ENCODE results near the gene ELMO1. TPM values are rescaled to one million over a fixed set of nuclear protein-coding genes. Genes with fewer than 3 reads are reported as not detected.
A peak's percentile ranks its signal among the peaks of the same experiment; 100 is the strongest.

ELMO1 gene
- total and polyA plus RNA-seq, 4 donors = 29.2 to 98.3 (median 86.8) TPM

GRCh38 chr7:37107047-37107750, 341.5 kb downstream of the ELMO1 start:
- H3K27ac ChIP-seq (ENCODE audit: low read depth, low read length) = no peak overlapping the region
- 75% methylated on average over 3 of the region's 4 CpGs for WGBS (ENCODE audit: insufficient coverage)
- no peaks in the 10 kb centered on the region for H3K36me3 ChIP-seq (ENCODE audit: control insufficient read depth, insufficient read depth, low read length)

GRCh38 chr7:37105762-37106161, 342.9 kb downstream of the ELMO1 start:
- no peaks in the 10 kb centered on the region for H3K9me3 ChIP-seq (ENCODE audit: control insufficient read depth, insufficient read depth, low read length)
- H3K27ac ChIP-seq (ENCODE audit: low read depth, low read length) = no peak overlapping the region
- peaks cover 13% of the 10 kb centered on the region for H3K4me1 ChIP-seq (ENCODE audit: control insufficient read depth, insufficient read depth, low read length)
- H3K4me3 ChIP-seq (ENCODE audit: low read depth, low read length) = no peak overlapping the region
- no peak for DNase-seq (ENCODE audit: low read depth in 4 of 6, low spot score in 6 of 6)
- H3K36me3 ChIP-seq (ENCODE audit: control insufficient read depth, insufficient read depth, low read length) = no peaks in the 10 kb centered on the region
- 73% methylated on average over 2 of the region's 4 CpGs for WGBS (ENCODE audit: insufficient coverage)
- H3K27me3 ChIP-seq (ENCODE audit: control insufficient read depth, insufficient read depth, low read length) = no peaks in the 10 kb centered on the region

More at GRCh38 chr7:37107047-37107750, 341.5 kb downstream of the ELMO1 start:
- Histone ChIP-seq H3K4me3 (ENCODE audit: low read depth, low read length) (no peak overlapping the region), H3K4me1 (ENCODE audit: control insufficient read depth, insufficient read depth, low read length) (peaks cover 13% of the 10 kb centered on the region), H3K27me3 (ENCODE audit: control insufficient read depth, insufficient read depth, low read length) (no peaks in the 10 kb centered on the region), H3K9me3 (ENCODE audit: control insufficient read depth, insufficient read depth, low read length) (no peaks in the 10 kb centered on the region)
- DNase-seq (ENCODE audit: low read depth in 4 of 6, low spot score in 6 of 6) = no peak

- no peaks in the 10 kb centered on the region for H3K9me3 ChIP-seq (ENCODE audit: control insufficient read depth, insufficient read depth, low read length)
- H3K36me3 ChIP-seq (ENCODE audit: control insufficient read depth, insufficient read depth, low read length) = no peaks in the 10 kb centered on the region
- H3K4me3 ChIP-seq (ENCODE audit: low read depth, low read length) = no peak overlapping the region
- H3K27ac ChIP-seq (ENCODE audit: low read depth, low read length) = no peak overlapping the region
- H3K4me1 ChIP-seq (ENCODE audit: control insufficient read depth, insufficient read depth, low read length) = peaks cover 14% of the 10 kb centered on the region
- DNase-seq (ENCODE audit: low read depth in 4 of 6, low spot score in 6 of 6) = peak in 1 of 6 donors; percentile 84
- WGBS (ENCODE audit: insufficient coverage) = 46% methylated on average over 5 of the region's 6 CpGs
- no peaks in the 10 kb centered on the region for H3K27me3 ChIP-seq (ENCODE audit: control insufficient read depth, insufficient read depth, low read length)
Observed at GRCh38 chr7:37104822-37105518, 343.7 kb downstream of the ELMO1 start.

GRCh38 chr7:37102518-37103137, 346.0 kb downstream of the ELMO1 start:
- H3K27ac ChIP-seq (ENCODE audit: low read depth, low read length) = no peak overlapping the region
- no peaks in the 10 kb centered on the region for H3K36me3 ChIP-seq (ENCODE audit: control insufficient read depth, insufficient read depth, low read length)
- H3K27me3 ChIP-seq (ENCODE audit: control insufficient read depth, insufficient read depth, low read length) = no peaks in the 10 kb centered on the region
- DNase-seq (ENCODE audit: low read depth in 4 of 6, low spot score in 6 of 6) = no peak
- H3K4me3 ChIP-seq (ENCODE audit: low read depth, low read length) = no peak overlapping the region
- 60% methylated on average over 1 of the region's 2 CpGs for WGBS (ENCODE audit: insufficient coverage)
- H3K9me3 ChIP-seq (ENCODE audit: control insufficient read depth, insufficient read depth, low read length) = no peaks in the 10 kb centered on the region
- H3K4me1 ChIP-seq (ENCODE audit: control insufficient read depth, insufficient read depth, low read length) = peaks cover 3% of the 10 kb centered on the region

- no peaks in the 10 kb centered on the region for H3K27me3 ChIP-seq (ENCODE audit: control insufficient read depth, insufficient read depth, low read length)
- H3K4me3 ChIP-seq (ENCODE audit: low read depth, low read length) = no peak overlapping the region
- peak in 2 of 6 donors; percentile 35 to 48 for DNase-seq (ENCODE audit: low read depth in 4 of 6, low spot score in 6 of 6)
- H3K9me3 ChIP-seq (ENCODE audit: control insufficient read depth, insufficient read depth, low read length) = no peaks in the 10 kb centered on the region
- no peak overlapping the region for H3K27ac ChIP-seq (ENCODE audit: low read depth, low read length)
- H3K4me1 ChIP-seq (ENCODE audit: control insufficient read depth, insufficient read depth, low read length) = peaks cover 3% of the 10 kb centered on the region
- no peaks in the 10 kb centered on the region for H3K36me3 ChIP-seq (ENCODE audit: control insufficient read depth, insufficient read depth, low read length)
- WGBS (ENCODE audit: insufficient coverage) = 63% methylated on average over 7 of the region's 7 CpGs
Observed at GRCh38 chr7:37100735-37101331, 347.8 kb downstream of the ELMO1 start.

- no peaks in the 10 kb centered on the region for H3K27me3 ChIP-seq (ENCODE audit: control insufficient read depth, insufficient read depth, low read length)
- WGBS (ENCODE audit: insufficient coverage) = no CpG with 5 or more reads among the region's 2 CpGs
- H3K36me3 ChIP-seq (ENCODE audit: control insufficient read depth, insufficient read depth, low read length) = no peaks in the 10 kb centered on the region
- no peak overlapping the region for H3K27ac ChIP-seq (ENCODE audit: low read depth, low read length)
- H3K4me3 ChIP-seq (ENCODE audit: low read depth, low read length) = no peak overlapping the region
- H3K9me3 ChIP-seq (ENCODE audit: control insufficient read depth, insufficient read depth, low read length) = no peaks in the 10 kb centered on the region
- H3K4me1 ChIP-seq (ENCODE audit: control insufficient read depth, insufficient read depth, low read length) = peaks cover 3% of the 10 kb centered on the region
- peak in 1 of 6 donors; percentile 87 for DNase-seq (ENCODE audit: low read depth in 4 of 6, low spot score in 6 of 6)
Observed at GRCh38 chr7:37098762-37099161, 349.9 kb downstream of the ELMO1 start.

GRCh38 chr7:37097983-37098382, 350.7 kb downstream of the ELMO1 start:
- no peaks in the 10 kb centered on the region for H3K36me3 ChIP-seq (ENCODE audit: control insufficient read depth, insufficient read depth, low read length)
- H3K9me3 ChIP-seq (ENCODE audit: control insufficient read depth, insufficient read depth, low read length) = no peaks in the 10 kb centered on the region
- no CpG with 5 or more reads among the region's 1 CpG for WGBS (ENCODE audit: insufficient coverage)
- peaks cover 3% of the 10 kb centered on the region for H3K4me1 ChIP-seq (ENCODE audit: control insufficient read depth, insufficient read depth, low read length)
- no peak for DNase-seq (ENCODE audit: low read depth in 4 of 6, low spot score in 6 of 6)
- no peak overlapping the region for H3K4me3 ChIP-seq (ENCODE audit: low read depth, low read length)
- no peak overlapping the region for H3K27ac ChIP-seq (ENCODE audit: low read depth, low read length)
- H3K27me3 ChIP-seq (ENCODE audit: control insufficient read depth, insufficient read depth, low read length) = no peaks in the 10 kb centered on the region

- H3K27ac ChIP-seq (ENCODE audit: low read depth, low read length) = no peak overlapping the region
- H3K9me3 ChIP-seq (ENCODE audit: control insufficient read depth, insufficient read depth, low read length) = no peaks in the 10 kb centered on the region
- no peaks in the 10 kb centered on the region for H3K36me3 ChIP-seq (ENCODE audit: control insufficient read depth, insufficient read depth, low read length)
- 98% methylated on average over 4 of the region's 8 CpGs for WGBS (ENCODE audit: insufficient coverage)
- H3K27me3 ChIP-seq (ENCODE audit: control insufficient read depth, insufficient read depth, low read length) = no peaks in the 10 kb centered on the region
- no peak for DNase-seq (ENCODE audit: low read depth in 4 of 6, low spot score in 6 of 6)
- H3K4me1 ChIP-seq (ENCODE audit: control insufficient read depth, insufficient read depth, low read length) = peaks cover 3% of the 10 kb centered on the region
- H3K4me3 ChIP-seq (ENCODE audit: low read depth, low read length) = no peak overlapping the region
Observed at GRCh38 chr7:37097276-37097675, 351.4 kb downstream of the ELMO1 start.

GRCh38 chr7:37096341-37096740, 352.3 kb downstream of the ELMO1 start:
- Histone ChIP-seq H3K36me3 (ENCODE audit: control insufficient read depth, insufficient read depth, low read length) (no peaks in the 10 kb centered on the region), H3K27ac (ENCODE audit: low read depth, low read length) (no peak overlapping the region), H3K4me1 (ENCODE audit: control insufficient read depth, insufficient read depth, low read length) (peaks cover 3% of the 10 kb centered on the region), H3K27me3 (ENCODE audit: control insufficient read depth, insufficient read depth, low read length) (no peaks in the 10 kb centered on the region), H3K9me3 (ENCODE audit: control insufficient read depth, insufficient read depth, low read length) (no peaks in the 10 kb centered on the region), H3K4me3 (ENCODE audit: low read depth, low read length) (no peak overlapping the region)
- no CpG with 5 or more reads among the region's 6 CpGs for WGBS (ENCODE audit: insufficient coverage)
- no peak for DNase-seq (ENCODE audit: low read depth in 4 of 6, low spot score in 6 of 6)
